SK-N-MC (cell line): ENCODE data around the gene FMN2.

Experiments
- EZH2 ChIP-seq: fragments of 200-600 bp; sonication (generic); IDR thresholded peaks from one replicate; pipeline ENCODE4 v1.6.1; 2017; ENCODE audit warnings: antibody characterized with exemption
- POLR2AphosphoS5 ChIP-seq: IDR thresholded peaks from 2 replicates; pipeline ENCODE4 v1.6.1; 2012; ENCODE audit warnings: mild to moderate bottlenecking, low read depth, low read length, borderline replicate concordance

DNA sequence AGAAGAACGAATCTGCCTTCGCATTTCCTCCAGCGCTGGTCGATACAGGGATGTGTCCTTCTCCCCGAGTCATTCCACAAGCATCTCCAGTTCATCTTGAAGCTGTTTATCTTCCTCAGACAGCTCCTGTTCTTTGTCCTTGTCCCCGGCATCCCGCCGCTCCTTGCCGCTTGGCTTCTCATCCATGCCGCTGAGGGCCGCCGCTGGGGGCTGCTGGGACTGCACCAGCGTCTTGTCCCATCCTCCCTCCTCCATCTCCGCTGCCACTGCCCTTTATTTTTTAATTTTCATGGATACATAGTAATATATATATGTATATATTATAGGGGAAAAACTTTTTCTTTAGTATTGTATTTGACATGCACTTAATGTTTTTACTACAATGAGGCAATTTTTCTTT lies 53.4 kb downstream of the FMN2 start:
- no peak for TF ChIP-seq EZH2
- TF ChIP-seq POLR2AphosphoS5, result no peak
